Esophagus muscularis mucosa (tissue), 4 donors: ENCODE results near the gene WNT9A.

Experiments
- EP300 ChIP-seq: sonication (generic); formaldehyde crosslinking; IDR thresholded peaks from one replicate; pipeline ENCODE4 v1.6.1; 2017; ENCODE audit warnings: antibody characterized with exemption
- POLR2A ChIP-seq: fragments of 450-650 bp; IDR thresholded peaks from one replicate; pipeline ENCODE4 v1.6.1; 2017; ENCODE audit warnings: antibody characterized with exemption, moderate library complexity, mild to moderate bottlenecking, low read depth
- POLR2AphosphoS5 ChIP-seq, 2 donors: sonication (generic); formaldehyde crosslinking; IDR thresholded peaks; one replicate each; pipeline ENCODE4 v1.6.1; 2017; ENCODE audit warnings: antibody characterized with exemption in 2 of 2
- TF ChIP-seq, protein P1 (sequence below), 3 experiments: fragments of 200-600 bp in 2 of 3; fragments of 450-650 bp in 1 of 3; sonication (generic) in 2 of 3; IDR thresholded peaks; one replicate each; pipeline ENCODE4 v1.5.1; 2017 to 2019; ENCODE audit warnings: antibody characterized with exemption in 3 of 3, mild to moderate bottlenecking in 2 of 3, moderate library complexity in 1 of 3

DNA sequence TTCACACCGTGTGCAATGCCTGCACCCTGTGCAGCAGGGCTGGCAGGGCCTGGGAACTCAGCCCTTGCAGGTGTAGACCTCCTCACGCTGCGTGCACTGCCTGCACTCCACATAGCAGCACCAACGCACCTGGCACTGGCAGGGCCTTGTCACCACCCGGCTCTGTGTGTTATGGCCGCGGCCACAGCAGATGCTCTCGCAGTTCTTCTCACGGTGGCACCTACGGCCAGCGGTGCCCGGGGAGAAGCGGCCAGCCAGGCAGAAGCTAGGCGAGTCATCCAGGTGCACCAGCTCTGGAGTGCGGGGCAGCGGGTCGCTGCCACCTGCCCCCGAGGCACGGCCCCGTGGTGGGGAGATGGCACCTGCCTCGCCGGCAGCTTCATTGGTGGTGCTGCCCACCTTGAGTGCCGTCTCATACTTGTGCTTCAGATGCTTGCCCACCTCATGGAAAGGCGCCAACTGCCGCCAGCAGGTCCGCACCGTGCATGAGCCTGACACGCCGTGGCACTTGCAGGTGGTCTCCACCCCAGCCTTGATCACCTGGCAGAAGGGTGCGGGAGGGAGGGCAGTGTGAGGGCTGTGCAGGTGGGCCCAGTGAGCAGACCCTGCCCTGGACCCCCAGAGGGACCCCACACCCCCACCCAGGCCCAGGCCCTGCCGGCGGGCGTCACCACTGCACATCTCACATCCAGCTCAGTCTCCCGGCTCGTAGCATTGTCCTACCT lies 26.1 kb downstream of the WNT9A start:
- TF ChIP-seq, protein P1, sequence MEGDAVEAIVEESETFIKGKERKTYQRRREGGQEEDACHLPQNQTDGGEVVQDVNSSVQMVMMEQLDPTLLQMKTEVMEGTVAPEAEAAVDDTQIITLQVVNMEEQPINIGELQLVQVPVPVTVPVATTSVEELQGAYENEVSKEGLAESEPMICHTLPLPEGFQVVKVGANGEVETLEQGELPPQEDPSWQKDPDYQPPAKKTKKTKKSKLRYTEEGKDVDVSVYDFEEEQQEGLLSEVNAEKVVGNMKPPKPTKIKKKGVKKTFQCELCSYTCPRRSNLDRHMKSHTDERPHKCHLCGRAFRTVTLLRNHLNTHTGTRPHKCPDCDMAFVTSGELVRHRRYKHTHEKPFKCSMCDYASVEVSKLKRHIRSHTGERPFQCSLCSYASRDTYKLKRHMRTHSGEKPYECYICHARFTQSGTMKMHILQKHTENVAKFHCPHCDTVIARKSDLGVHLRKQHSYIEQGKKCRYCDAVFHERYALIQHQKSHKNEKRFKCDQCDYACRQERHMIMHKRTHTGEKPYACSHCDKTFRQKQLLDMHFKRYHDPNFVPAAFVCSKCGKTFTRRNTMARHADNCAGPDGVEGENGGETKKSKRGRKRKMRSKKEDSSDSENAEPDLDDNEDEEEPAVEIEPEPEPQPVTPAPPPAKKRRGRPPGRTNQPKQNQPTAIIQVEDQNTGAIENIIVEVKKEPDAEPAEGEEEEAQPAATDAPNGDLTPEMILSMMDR (IDR thresholded peaks at IDR 0.05), result no peak
- TF ChIP-seq POLR2A (no peak), POLR2AphosphoS5 (IDR thresholded peaks at IDR 0.05) (no peak), EP300 (no peak)
